22Rv1 (cell line): ENCODE data around the gene MRGPRX2.

Source experiments
- H3K27ac ChIP-seq: fragments of 450-650 bp; 2 replicates; pipeline ENCODE4 v1.5.1; 2017
- CTCF ChIP-seq: fragments of 450-650 bp; IDR thresholded peaks from 2 replicates; pipeline ENCODE4 v1.5.1; 2017; ENCODE audit warnings: mild to moderate bottlenecking
- ZFX ChIP-seq: fragments of 450-650 bp; IDR thresholded peaks from 2 replicates; pipeline ENCODE4 v1.6.1; 2017; ENCODE audit warnings: antibody characterized with exemption, borderline replicate concordance

MRGPRX2 gene

GRCh38 chr11:19013181-19013857 is 47.2 kb downstream of the MRGPRX2 start:
- TF ChIP-seq CTCF = peak; percentile 58
- TF ChIP-seq ZFX = no peak
- H3K27ac ChIP-seq = no peak overlapping the region

GRCh38 chr11:19012636-19013035 is 47.9 kb downstream of the MRGPRX2 start:
- TF ChIP-seq CTCF (no peak), ZFX (no peak)
- no peak overlapping the region for H3K27ac ChIP-seq
